CD4-positive, alpha-beta T cell (primary cell): ENCODE results near the gene TSPAN9. TPM values are rescaled to one million over a fixed set of nuclear protein-coding genes. Genes with fewer than 3 reads are reported as not detected.

Experiments
- ATAC-seq: fragments of 200-7000 bp; cut with Tn5 transposase; one replicate; pipeline ENCODE4 v1.10.0; 2022; ENCODE audit warnings: mild to moderate bottlenecking; ENCODE audit not compliant: poor library complexity
- CTCF ChIA-PET: fragments of 350-600 bp; sonication (Branson Sonifier 250); formaldehyde crosslinking; loops from one replicate; lab custom pipeline; 2021; ENCODE audit warnings: antibody characterized with exemption, inconsistent platforms; lab: Charles Lee
- POLR2A ChIA-PET: fragments of 350-600 bp; sonication (Branson Sonifier 250); formaldehyde crosslinking; loops from one replicate; lab custom pipeline; 2021; ENCODE audit warnings: antibody characterized with exemption, inconsistent platforms; lab: Charles Lee
- DNase-seq, 14 experiments: peaks; one replicate each; pipeline ENCODE4 v3.0.0-alpha.2; 2013 to 2020; ENCODE audit warnings: mixed read lengths in 2 of 14
- H3K27ac ChIP-seq, 2 donors: one replicate each; pipeline versions ENCODE4 v1.5.1 to v1.7.0; 2013; ENCODE audit warnings: low read length in 2 of 2, low read depth in 1 of 2, mild to moderate bottlenecking in 1 of 2
- H3K27me3 ChIP-seq, 2 experiments: 1 replicate in 1 of 2; 2 replicates in 1 of 2; pipeline versions ENCODE4 v1.6.1 to v1.7.0; 2013; ENCODE audit warnings: low read length in 2 of 2, control low read depth in 1 of 2, mild to moderate bottlenecking in 1 of 2, moderate library complexity in 1 of 2; ENCODE audit not compliant: insufficient read depth in 2 of 2, control insufficient read depth in 1 of 2
- H3K36me3 ChIP-seq: one replicate; pipeline ENCODE4 v1.6.1; 2013; ENCODE audit warnings: low read length, control low read depth; ENCODE audit not compliant: insufficient read depth
- H3K4me1 ChIP-seq: one replicate; pipeline ENCODE4 v1.6.1; 2013; ENCODE audit warnings: low read length, control low read depth; ENCODE audit not compliant: insufficient read depth
- H3K4me3 ChIP-seq: one replicate; pipeline ENCODE4 v1.5.1; 2013; ENCODE audit warnings: mild to moderate bottlenecking, low read length, moderate library complexity
- H3K9me3 ChIP-seq, 2 experiments: 1 replicate in 1 of 2; 2 replicates in 1 of 2; pipeline versions ENCODE4 v1.6.1 to v1.7.0; 2013; ENCODE audit warnings: low read length in 2 of 2, mild to moderate bottlenecking in 2 of 2, control low read depth in 1 of 2, moderate library complexity in 1 of 2; ENCODE audit not compliant: control insufficient read depth in 1 of 2, insufficient read depth in 1 of 2
- H3K27ac Mint-ChIP-seq: one replicate; pipeline ENCODE4 v1.8.0; 2020; ENCODE audit warnings: mixed read lengths
- H3K27me3 Mint-ChIP-seq: one replicate; pipeline ENCODE4 v1.8.0; 2021; ENCODE audit warnings: mixed read lengths
- H3K36me3 Mint-ChIP-seq: one replicate; pipeline ENCODE4 v1.8.0; 2021; ENCODE audit warnings: low read depth, mixed read lengths
- H3K4me1 Mint-ChIP-seq: one replicate; pipeline ENCODE4 v1.8.0; 2021; ENCODE audit warnings: low read depth, mixed read lengths
- H3K4me3 Mint-ChIP-seq: one replicate; pipeline ENCODE4 v1.8.0; 2020; ENCODE audit warnings: mild to moderate bottlenecking, mixed read lengths
- H3K9me3 Mint-ChIP-seq: one replicate; pipeline ENCODE4 v1.8.0; 2020; ENCODE audit warnings: mixed read lengths
- intact Hi-C, 2 experiments: fragments of 100-400 bp; cut with DNase I in 1 of 2; cut with micrococcal nuclease in 1 of 2; formaldehyde crosslinking; loops; one replicate each; pipeline versions ENCODE4 v1.15.1 to v1.9.0; 2023 to 2025; cut with DNase I, micrococcal nuclease
- total RNA-seq, 174 experiments: library from RNA in 2 of 174; stranded (reverse) in 2 of 174; gene quantifications; one replicate each; pipeline ENCODE4 v1.2.3 and lab custom pipeline; 2021 to 2026
- TF ChIP-seq, protein P1 (sequence below): fragments of 200-600 bp; IDR thresholded peaks from one replicate; pipeline ENCODE4 v1.8.0; 2022; ENCODE audit warnings: antibody characterized with exemption, mild to moderate bottlenecking

The TSPAN9 gene
- total RNA-seq, 2 experiments from 2014 or later = 0.82 to 1.3 TPM

DNA sequence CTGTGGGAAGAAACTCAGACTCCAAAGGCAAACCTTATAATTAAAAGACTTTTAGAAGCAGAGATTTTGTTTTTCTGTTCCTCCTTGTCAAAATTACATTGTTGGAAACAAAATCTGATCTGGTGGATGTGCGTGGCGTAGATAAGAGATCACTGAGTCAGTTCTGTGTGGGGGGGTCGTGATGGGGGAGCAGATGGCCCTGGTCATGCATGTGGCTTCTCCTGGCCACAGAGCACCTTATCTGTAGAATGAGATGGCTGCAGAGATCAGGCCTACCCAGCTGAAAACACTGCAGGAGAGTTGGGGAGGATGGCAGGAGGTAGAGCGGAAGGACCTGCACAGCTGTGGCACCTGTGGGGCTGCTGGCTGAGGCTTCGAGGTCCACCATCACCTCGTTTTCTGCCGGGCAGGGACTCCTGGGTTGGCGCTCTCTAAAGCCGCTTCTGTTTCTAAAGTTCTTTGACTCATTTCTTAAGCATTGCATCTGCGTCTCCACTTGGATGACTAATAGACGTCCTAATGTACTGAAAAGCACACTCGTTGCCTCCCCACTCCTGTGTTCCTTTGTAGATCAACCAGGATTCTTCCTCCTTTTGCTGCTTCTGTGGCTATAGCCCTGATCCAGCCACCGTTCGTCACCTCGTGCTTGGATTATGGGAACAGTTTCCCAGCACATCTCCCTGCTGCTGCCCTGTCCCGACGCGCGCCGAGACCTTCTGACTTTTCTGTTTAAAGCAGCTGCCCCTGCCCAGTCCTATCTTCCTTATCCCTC is 93.4 kb downstream of the TSPAN9 start:
- no peaks in the 10 kb centered on the region for H3K36me3 Mint-ChIP-seq
- H3K9me3 ChIP-seq = no peaks in the 10 kb centered on the region
- H3K9me3 Mint-ChIP-seq = no peaks in the 10 kb centered on the region
- no peaks in the 10 kb centered on the region for H3K27me3 ChIP-seq
- H3K4me3 Mint-ChIP-seq = no peak overlapping the region
- H3K27me3 Mint-ChIP-seq = peaks cover 5% of the 10 kb centered on the region
- POLR2A ChIA-PET = no interaction called here
- H3K4me1 Mint-ChIP-seq = no peaks in the 10 kb centered on the region
- H3K27ac ChIP-seq = no peak overlapping the region
- no peaks in the 10 kb centered on the region for H3K4me1 ChIP-seq
- ATAC-seq (no peak), DNase-seq (no peak)
- no peak overlapping the region for H3K27ac Mint-ChIP-seq
- H3K4me3 ChIP-seq = no peak overlapping the region
- intact Hi-C loops = no loop called here
- H3K36me3 ChIP-seq = no peaks in the 10 kb centered on the region
- TF ChIP-seq, protein P1, sequence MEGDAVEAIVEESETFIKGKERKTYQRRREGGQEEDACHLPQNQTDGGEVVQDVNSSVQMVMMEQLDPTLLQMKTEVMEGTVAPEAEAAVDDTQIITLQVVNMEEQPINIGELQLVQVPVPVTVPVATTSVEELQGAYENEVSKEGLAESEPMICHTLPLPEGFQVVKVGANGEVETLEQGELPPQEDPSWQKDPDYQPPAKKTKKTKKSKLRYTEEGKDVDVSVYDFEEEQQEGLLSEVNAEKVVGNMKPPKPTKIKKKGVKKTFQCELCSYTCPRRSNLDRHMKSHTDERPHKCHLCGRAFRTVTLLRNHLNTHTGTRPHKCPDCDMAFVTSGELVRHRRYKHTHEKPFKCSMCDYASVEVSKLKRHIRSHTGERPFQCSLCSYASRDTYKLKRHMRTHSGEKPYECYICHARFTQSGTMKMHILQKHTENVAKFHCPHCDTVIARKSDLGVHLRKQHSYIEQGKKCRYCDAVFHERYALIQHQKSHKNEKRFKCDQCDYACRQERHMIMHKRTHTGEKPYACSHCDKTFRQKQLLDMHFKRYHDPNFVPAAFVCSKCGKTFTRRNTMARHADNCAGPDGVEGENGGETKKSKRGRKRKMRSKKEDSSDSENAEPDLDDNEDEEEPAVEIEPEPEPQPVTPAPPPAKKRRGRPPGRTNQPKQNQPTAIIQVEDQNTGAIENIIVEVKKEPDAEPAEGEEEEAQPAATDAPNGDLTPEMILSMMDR = no peak
- CTCF ChIA-PET = no interaction called here

DNA sequence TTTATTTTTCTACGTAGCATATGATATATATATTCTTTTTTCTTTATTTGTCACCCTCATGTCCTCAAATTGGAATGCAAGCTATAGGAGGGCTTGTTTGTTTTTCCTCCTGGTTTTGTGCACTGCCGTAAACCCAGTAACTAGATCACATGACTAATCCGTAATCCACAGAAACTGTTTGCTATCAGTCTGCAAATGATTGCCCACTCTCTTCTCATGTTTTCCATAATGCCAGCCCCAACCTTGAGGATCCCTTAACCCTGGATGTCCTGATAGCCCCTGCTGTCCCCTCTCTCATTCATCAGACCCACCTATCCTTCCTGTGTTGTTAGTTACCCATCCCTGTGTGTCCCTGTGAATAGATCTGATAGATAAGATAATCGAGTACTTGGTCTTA is 94.0 kb downstream of the TSPAN9 start:
- H3K4me3 ChIP-seq = no peak overlapping the region
- no peaks in the 10 kb centered on the region for H3K36me3 Mint-ChIP-seq
- H3K4me1 ChIP-seq = no peaks in the 10 kb centered on the region
- no peaks in the 10 kb centered on the region for H3K9me3 ChIP-seq
- H3K4me1 Mint-ChIP-seq = no peaks in the 10 kb centered on the region
- intact Hi-C loops = no loop called here
- DNase-seq (no peak), ATAC-seq (no peak)
- TF ChIP-seq, protein P1 = no peak
- H3K27me3 ChIP-seq = no peaks in the 10 kb centered on the region
- H3K36me3 ChIP-seq = no peaks in the 10 kb centered on the region
- ChIA-PET POLR2A (no interaction called here), CTCF (no interaction called here)
- no peak overlapping the region for H3K4me3 Mint-ChIP-seq
- H3K27me3 Mint-ChIP-seq = peaks cover 5% of the 10 kb centered on the region
- H3K27ac Mint-ChIP-seq = no peak overlapping the region
- no peak overlapping the region for H3K27ac ChIP-seq
- H3K9me3 Mint-ChIP-seq = no peaks in the 10 kb centered on the region

DNA sequence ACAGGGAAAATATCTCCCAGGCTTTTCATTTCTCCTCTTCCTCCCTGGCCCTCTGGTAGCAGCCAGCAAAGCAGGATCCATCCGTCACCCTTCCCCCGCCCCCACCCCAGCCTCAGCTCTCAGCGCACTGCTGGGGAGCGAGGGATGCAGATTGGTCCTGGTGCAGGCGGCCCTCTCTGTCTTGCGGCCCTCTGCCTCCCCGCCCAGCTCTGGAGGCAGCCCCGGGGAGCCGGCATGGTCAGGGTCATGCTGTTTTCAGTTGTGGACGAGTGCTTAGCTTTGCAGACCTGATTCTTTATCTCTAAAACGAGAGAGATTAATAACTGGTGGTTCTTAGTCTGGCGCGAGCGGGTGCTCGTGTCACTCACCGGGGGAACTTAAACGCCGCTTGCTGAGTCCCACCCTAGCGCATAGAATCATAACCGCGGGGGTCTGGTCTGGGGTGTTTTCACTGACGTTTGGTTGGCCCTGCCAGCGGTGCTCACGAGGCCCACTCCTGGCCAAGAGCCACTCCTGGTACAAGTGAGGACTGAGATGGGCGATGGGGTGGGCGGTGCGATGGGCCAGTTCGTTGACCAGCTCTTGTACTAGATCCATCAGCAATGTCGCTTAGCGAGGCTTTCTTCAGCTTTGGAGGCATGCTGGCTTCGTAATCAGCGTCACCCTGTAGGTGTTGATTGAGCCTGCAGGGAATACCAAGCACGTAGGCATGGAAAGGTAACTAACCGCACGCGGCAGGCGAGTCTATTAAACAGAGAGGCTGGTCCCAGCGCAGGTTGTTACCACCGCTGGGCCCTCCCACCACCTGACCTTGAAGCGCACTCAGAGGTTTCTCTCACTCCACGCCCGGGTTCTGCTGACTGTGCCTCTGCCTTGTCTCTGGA is 95.2 kb downstream of the TSPAN9 start:
- no peak for DNase-seq
- Histone ChIP-seq H3K27ac (no peak overlapping the region), H3K4me3 (no peak overlapping the region), H3K36me3 (no peaks in the 10 kb centered on the region), H3K4me1 (no peaks in the 10 kb centered on the region), H3K27me3 (no peaks in the 10 kb centered on the region), H3K9me3 (no peaks in the 10 kb centered on the region)
- Mint-ChIP-seq H3K27me3 (peaks cover 5% of the 10 kb centered on the region), H3K36me3 (no peaks in the 10 kb centered on the region), H3K4me1 (no peaks in the 10 kb centered on the region), H3K9me3 (no peaks in the 10 kb centered on the region), H3K4me3 (no peak overlapping the region), H3K27ac (no peak overlapping the region)
- ChIA-PET POLR2A (no interaction called here), CTCF (no interaction called here)
- intact Hi-C loops = no loop called here
- no peak for ATAC-seq
- TF ChIP-seq, protein P1 = no peak
